Astrocyte of the spinal cord (primary cell): ENCODE results near the gene ZFHX3.

Source experiments
- DNase-seq: peaks from one replicate; pipeline ENCODE4 v3.0.0; 2011; ENCODE audit warnings: low read depth, low spot score
- H3K4me3 ChIP-seq: 2 replicates; pipeline ENCODE4 v1.5.1; 2011; ENCODE audit warnings: low read depth, mild to moderate bottlenecking, low read length, moderate library complexity
- CTCF ChIP-seq: IDR thresholded peaks from 2 replicates; pipeline ENCODE4 v1.5.1; 2012; ENCODE audit warnings: low read depth, mild to moderate bottlenecking, low read length, inconsistent platforms
- in situ Hi-C: cut with HindIII; loops from 2 replicates; pipeline ENCODE4 v1.10.0; 2017; ENCODE audit warnings: low sequenced_read_pairs

ZFHX3 gene

GRCh38 chr16:72848028-72848400 lies 199.9 kb downstream of the ZFHX3 start:
- no peak overlapping the region for H3K4me3 ChIP-seq
- no peak for DNase-seq
- in situ Hi-C loops, result no loop called here
- no peak for TF ChIP-seq CTCF

- H3K4me3 ChIP-seq, result no peak overlapping the region
- in situ Hi-C loops, result no loop called here
- TF ChIP-seq CTCF, result peak; percentile 65
- DNase-seq, result peak; percentile 34
Observed at GRCh38 chr16:72847187-72848027, 200.5 kb downstream of the ZFHX3 start.

- no peak for TF ChIP-seq CTCF
- H3K4me3 ChIP-seq, result no peak overlapping the region
- in situ Hi-C loops, result no loop called here
- DNase-seq, result no peak
Observed at GRCh38 chr16:72846594-72846993, 201.3 kb downstream of the ZFHX3 start.

- in situ Hi-C loops, result no loop called here
- TF ChIP-seq CTCF, result no peak
- DNase-seq, result no peak
- no peak overlapping the region for H3K4me3 ChIP-seq
Observed at GRCh38 chr16:72845322-72846020, 202.5 kb downstream of the ZFHX3 start.

- DNase-seq, result no peak
- no peak for TF ChIP-seq CTCF
- H3K4me3 ChIP-seq, result no peak overlapping the region
- in situ Hi-C loops, result no loop called here
Observed at GRCh38 chr16:72844225-72844920, 203.6 kb downstream of the ZFHX3 start.

- in situ Hi-C loops, result no loop called here
- no peak for TF ChIP-seq CTCF
- no peak overlapping the region for H3K4me3 ChIP-seq
- DNase-seq, result no peak
Observed at GRCh38 chr16:72841506-72841905, 206.4 kb downstream of the ZFHX3 start.
